ENCODE measurements around the gene GABRA4.

GRCh38 chr4:46952451-46952850, 40.9 kb downstream of the GABRA4 start:
- TF ChIP-seq CTCF (IDR thresholded peaks at IDR 0.05) (no peak), EP300 (IDR thresholded peaks at IDR 0.05) (no peak)
